K562 (cell line): ENCODE results near the gene ECHDC3. TPM values are rescaled to one million over a fixed set of nuclear protein-coding genes. Genes with fewer than 3 reads are reported as not detected.
A peak's percentile ranks its signal among the peaks of the same experiment; 100 is the strongest.

Experiments used
- ESRRA ChIP-seq: fragments of 450-650 bp; IDR thresholded peaks from 2 replicates; pipeline ENCODE4 v1.6.1; 2014; ENCODE audit warnings: low read depth, mild to moderate bottlenecking, moderate library complexity, borderline replicate concordance
- HDAC1 ChIP-seq, 2 experiments: fragments of 450-650 bp; IDR thresholded peaks; 2 replicates each; pipeline ENCODE4 v1.6.1; 2016 to 2017; ENCODE audit warnings: inconsistent platforms in 1 of 2, mild to moderate bottlenecking in 1 of 2, moderate library complexity in 1 of 2
- KLF13 ChIP-seq: fragments of 450-650 bp; IDR thresholded peaks from 2 replicates; pipeline ENCODE4 v1.6.1; 2016; ENCODE audit warnings: missing genetic modification characterization, low read depth, mild to moderate bottlenecking, missing compliant biosample characterization, moderate library complexity, borderline replicate concordance
- MCM5 ChIP-seq: fragments of 450-650 bp; IDR thresholded peaks from 2 replicates; pipeline ENCODE4 v1.6.1; 2016; ENCODE audit warnings: low read depth
- RBM34 ChIP-seq: fragments of 200-400 bp; formaldehyde crosslinking; IDR thresholded peaks from 2 replicates; pipeline ENCODE4 v1.6.1; 2018; ENCODE audit warnings: low read length, borderline replicate concordance; ENCODE audit not compliant: insufficient read depth
- RHOXF2B ChIP-seq: fragments of 250-450 bp; sonication (Bioruptor Pico); conservative IDR thresholded peaks from 2 replicates; pipeline ENCODE4 v1.5.1; 2021
- SP1 ChIP-seq: sonication (generic); formaldehyde crosslinking; IDR thresholded peaks from 2 replicates; pipeline ENCODE4 v1.8.1; 2022; ENCODE audit warnings: mild to moderate bottlenecking, missing genetic modification reagents
- TAF15 ChIP-seq: fragments of 200-400 bp; formaldehyde crosslinking; IDR thresholded peaks from 2 replicates; pipeline ENCODE4 v1.6.1; 2017; ENCODE audit warnings: mild to moderate bottlenecking, low read depth, low read length, moderate library complexity
- TCF3 ChIP-seq: sonication (generic); formaldehyde crosslinking; IDR thresholded peaks from 2 replicates; pipeline ENCODE4 v1.4.0; 2020; ENCODE audit warnings: mild to moderate bottlenecking, missing genetic modification reagents
- TEAD1 ChIP-seq, 2 experiments: fragments of 450-650 bp in 1 of 2; sonication (generic) in 1 of 2; formaldehyde crosslinking; IDR thresholded peaks; 2 replicates each; pipeline versions ENCODE4 v1.4.0 to v1.8.0; 2020 to 2022; ENCODE audit warnings: mild to moderate bottlenecking in 2 of 2, missing genetic modification reagents in 1 of 2
- TEAD4 ChIP-seq, 2 experiments: sonication (generic) in 1 of 2; formaldehyde crosslinking in 1 of 2; IDR thresholded peaks; 2 replicates each; pipeline versions ENCODE4 v1.6.1 to v1.8.0; 2012 to 2022; ENCODE audit warnings: borderline replicate concordance in 1 of 2, inconsistent platforms in 1 of 2, low read length in 1 of 2, mild to moderate bottlenecking in 1 of 2, missing genetic modification reagents in 1 of 2
- ZNF232 ChIP-seq: sonication (generic); formaldehyde crosslinking; IDR thresholded peaks from 2 replicates; pipeline ENCODE4 v1.8.0; 2022; ENCODE audit warnings: mild to moderate bottlenecking, missing genetic modification reagents
- ZNF408 ChIP-seq: fragments of 250-450 bp; sonication (Bioruptor Pico); IDR thresholded peaks from 2 replicates; pipeline ENCODE4 v1.4.0; 2020; ENCODE audit warnings: low read depth, mild to moderate bottlenecking, moderate library complexity
- polyA plus RNA-seq, 8 experiments: library from polyadenylated mRNA; depleted of rRNA in 4 of 8; stranded (reverse) in 5 of 8; unstranded in 3 of 8; fragments of >200 nt; fragmentation: Nextera tagmentation in 2 of 8; fragmentation: Illumina TruSeq in 1 of 8; extraction: Ambion mirVana in 2 of 8; extraction: Trizol in 1 of 8; gene quantifications; 2 replicates each; pipeline versions ENCODE4 v1.2.1 to v1.2.3, GENCODE V29; 2011 to 2014; ENCODE audit warnings: inconsistent platforms in 1 of 8, missing spikeins in 1 of 8
- total RNA-seq, 7 experiments: library from RNA; depleted of rRNA in 6 of 7; stranded (reverse); fragments of >200 nt in 6 of 7; fragmentation: Illumina TruSeq in 2 of 7; extraction: Trizol in 2 of 7; gene quantifications; 2 replicates each; pipeline versions ENCODE4 v1.2.1 to v1.2.3, GENCODE V29; 2011 to 2021; ENCODE audit warnings: low replicate concordance in 1 of 7
- TF ChIP-seq, protein P1 (sequence below): fragments of 250-450 bp; sonication (Bioruptor Pico); IDR thresholded peaks from 2 replicates; pipeline ENCODE4 v1.4.0; 2020
- TF ChIP-seq, protein P2 (sequence below): fragments of 250-450 bp; sonication (Bioruptor Pico); IDR thresholded peaks from 2 replicates; pipeline ENCODE4 v1.4.0; 2020; ENCODE audit warnings: mild to moderate bottlenecking
- TF ChIP-seq, protein P3 (sequence below), 2 experiments: fragments of 450-650 bp; conservative IDR thresholded peaks; 2 replicates each; pipeline ENCODE4 v1.6.1; 2017; ENCODE audit warnings: mild to moderate bottlenecking in 2 of 2, moderate library complexity in 2 of 2
- TF ChIP-seq, protein P4 (sequence below): sonication (generic); formaldehyde crosslinking; IDR thresholded peaks from 2 replicates; pipeline ENCODE4 v1.8.0; 2022; ENCODE audit warnings: mild to moderate bottlenecking, missing genetic modification reagents
- TF ChIP-seq, protein P5 (sequence below): fragments of 250-450 bp; sonication (Bioruptor Pico); IDR thresholded peaks from 2 replicates; pipeline ENCODE4 v1.6.1; 2021; ENCODE audit warnings: mild to moderate bottlenecking

The ECHDC3 gene
- total and polyA plus RNA-seq, 9 of the 15 experiments (the other 6 are each of a cell fraction or from before 2014, with no cell fraction given), result 0.53 to 21.9 (median 15.7) TPM

DNA sequence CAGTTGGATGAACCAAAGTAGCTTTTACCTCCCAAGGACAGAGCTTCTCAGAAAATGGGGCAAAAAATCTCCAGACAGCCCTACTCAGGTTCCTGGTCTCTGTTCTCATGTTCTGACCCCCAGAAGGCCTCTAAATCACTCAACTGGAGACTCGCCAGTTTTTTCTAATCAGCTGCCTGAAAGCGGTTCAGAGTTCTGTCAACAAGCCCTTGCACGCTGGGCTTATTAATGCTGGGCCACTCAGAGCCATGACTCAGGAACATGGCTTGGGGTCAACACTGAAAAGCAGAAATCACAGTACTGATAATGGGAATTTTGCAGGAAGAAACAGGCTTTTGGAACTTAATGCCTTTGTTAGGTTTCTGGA lies 15.3 kb downstream of the ECHDC3 start (continued):
- TF ChIP-seq, protein P1, sequence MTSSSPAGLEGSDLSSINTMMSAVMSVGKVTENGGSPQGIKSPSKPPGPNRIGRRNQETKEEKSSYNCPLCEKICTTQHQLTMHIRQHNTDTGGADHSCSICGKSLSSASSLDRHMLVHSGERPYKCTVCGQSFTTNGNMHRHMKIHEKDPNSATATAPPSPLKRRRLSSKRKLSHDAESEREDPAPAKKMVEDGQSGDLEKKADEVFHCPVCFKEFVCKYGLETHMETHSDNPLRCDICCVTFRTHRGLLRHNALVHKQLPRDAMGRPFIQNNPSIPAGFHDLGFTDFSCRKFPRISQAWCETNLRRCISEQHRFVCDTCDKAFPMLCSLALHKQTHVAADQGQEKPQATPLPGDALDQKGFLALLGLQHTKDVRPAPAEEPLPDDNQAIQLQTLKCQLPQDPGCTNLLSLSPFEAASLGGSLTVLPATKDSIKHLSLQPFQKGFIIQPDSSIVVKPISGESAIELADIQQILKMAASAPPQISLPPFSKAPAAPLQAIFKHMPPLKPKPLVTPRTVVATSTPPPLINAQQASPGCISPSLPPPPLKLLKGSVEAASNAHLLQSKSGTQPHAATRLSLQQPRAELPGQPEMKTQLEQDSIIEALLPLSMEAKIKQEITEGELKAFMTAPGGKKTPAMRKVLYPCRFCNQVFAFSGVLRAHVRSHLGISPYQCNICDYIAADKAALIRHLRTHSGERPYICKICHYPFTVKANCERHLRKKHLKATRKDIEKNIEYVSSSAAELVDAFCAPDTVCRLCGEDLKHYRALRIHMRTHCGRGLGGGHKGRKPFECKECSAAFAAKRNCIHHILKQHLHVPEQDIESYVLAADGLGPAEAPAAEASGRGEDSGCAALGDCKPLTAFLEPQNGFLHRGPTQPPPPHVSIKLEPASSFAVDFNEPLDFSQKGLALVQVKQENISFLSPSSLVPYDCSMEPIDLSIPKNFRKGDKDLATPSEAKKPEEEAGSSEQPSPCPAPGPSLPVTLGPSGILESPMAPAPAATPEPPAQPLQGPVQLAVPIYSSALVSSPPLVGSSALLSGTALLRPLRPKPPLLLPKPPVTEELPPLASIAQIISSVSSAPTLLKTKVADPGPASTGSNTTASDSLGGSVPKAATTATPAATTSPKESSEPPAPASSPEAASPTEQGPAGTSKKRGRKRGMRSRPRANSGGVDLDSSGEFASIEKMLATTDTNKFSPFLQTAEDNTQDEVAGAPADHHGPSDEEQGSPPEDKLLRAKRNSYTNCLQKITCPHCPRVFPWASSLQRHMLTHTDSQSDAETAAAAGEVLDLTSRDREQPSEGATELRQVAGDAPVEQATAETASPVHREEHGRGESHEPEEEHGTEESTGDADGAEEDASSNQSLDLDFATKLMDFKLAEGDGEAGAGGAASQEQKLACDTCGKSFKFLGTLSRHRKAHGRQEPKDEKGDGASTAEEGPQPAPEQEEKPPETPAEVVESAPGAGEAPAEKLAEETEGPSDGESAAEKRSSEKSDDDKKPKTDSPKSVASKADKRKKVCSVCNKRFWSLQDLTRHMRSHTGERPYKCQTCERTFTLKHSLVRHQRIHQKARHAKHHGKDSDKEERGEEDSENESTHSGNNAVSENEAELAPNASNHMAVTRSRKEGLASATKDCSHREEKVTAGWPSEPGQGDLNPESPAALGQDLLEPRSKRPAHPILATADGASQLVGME, result no peak
- TF ChIP-seq HDAC1 (IDR thresholded peaks at IDR 0.05) (peak in 1 of 2 experiments; percentile 93; a peak in 2 of 4 replicates), RHOXF2B (no peak), TCF3 (CRISPR knock-in tag) (peak; percentile 65; the same call in 1 of the 2 replicates), ZNF232 (CRISPR knock-in tag) (no peak), MCM5 (no peak), TEAD4 (IDR thresholded peaks at IDR 0.05; ENCODE audit: low read length) (peak; percentile 55; the same call in 1 of the 2 replicates), TEAD4 (CRISPR knock-in tag; IDR thresholded peaks at IDR 0.05; ENCODE audit: borderline replicate concordance) (no peak), KLF13 (no peak), TAF15 (no peak), ZNF408 (CRISPR knock-in tag) (no peak), TEAD1 (CRISPR knock-in tag; IDR thresholded peaks at IDR 0.05) (no peak), SP1 (CRISPR knock-in tag) (no peak), ESRRA (peak; percentile 37), RBM34 (no peak)
- TF ChIP-seq, protein P2, sequence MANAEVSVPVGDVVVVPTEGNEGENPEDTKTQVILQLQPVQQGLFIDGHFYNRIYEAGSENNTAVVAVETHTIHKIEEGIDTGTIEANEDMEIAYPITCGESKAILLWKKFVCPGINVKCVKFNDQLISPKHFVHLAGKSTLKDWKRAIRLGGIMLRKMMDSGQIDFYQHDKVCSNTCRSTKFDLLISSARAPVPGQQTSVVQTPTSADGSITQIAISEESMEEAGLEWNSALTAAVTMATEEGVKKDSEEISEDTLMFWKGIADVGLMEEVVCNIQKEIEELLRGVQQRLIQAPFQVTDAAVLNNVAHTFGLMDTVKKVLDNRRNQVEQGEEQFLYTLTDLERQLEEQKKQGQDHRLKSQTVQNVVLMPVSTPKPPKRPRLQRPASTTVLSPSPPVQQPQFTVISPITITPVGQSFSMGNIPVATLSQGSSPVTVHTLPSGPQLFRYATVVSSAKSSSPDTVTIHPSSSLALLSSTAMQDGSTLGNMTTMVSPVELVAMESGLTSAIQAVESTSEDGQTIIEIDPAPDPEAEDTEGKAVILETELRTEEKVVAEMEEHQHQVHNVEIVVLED (CRISPR knock-in tag), result no peak
- TF ChIP-seq, protein P3, sequence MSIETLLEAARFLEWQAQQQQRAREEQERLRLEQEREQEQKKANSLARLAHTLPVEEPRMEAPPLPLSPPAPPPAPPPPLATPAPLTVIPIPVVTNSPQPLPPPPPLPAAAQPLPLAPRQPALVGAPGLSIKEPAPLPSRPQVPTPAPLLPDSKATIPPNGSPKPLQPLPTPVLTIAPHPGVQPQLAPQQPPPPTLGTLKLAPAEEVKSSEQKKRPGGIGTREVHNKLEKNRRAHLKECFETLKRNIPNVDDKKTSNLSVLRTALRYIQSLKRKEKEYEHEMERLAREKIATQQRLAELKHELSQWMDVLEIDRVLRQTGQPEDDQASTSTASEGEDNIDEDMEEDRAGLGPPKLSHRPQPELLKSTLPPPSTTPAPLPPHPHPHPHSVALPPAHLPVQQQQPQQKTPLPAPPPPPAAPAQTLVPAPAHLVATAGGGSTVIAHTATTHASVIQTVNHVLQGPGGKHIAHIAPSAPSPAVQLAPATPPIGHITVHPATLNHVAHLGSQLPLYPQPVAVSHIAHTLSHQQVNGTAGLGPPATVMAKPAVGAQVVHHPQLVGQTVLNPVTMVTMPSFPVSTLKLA (conservative IDR thresholded peaks at IDR 0.05), result peak; percentile 62 to 80; a peak in 3 of 4 replicates
- TF ChIP-seq, protein P4, sequence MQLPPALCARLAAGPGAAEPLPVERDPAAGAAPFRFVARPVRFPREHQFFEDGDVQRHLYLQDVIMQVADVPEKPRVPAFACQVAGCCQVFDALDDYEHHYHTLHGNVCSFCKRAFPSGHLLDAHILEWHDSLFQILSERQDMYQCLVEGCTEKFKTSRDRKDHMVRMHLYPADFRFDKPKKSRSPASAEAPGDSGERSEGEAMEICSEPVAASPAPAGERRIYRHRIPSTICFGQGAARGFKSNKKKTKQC (CRISPR knock-in tag), result no peak; the same call in 1 of the 2 replicates
- TF ChIP-seq, protein P5, sequence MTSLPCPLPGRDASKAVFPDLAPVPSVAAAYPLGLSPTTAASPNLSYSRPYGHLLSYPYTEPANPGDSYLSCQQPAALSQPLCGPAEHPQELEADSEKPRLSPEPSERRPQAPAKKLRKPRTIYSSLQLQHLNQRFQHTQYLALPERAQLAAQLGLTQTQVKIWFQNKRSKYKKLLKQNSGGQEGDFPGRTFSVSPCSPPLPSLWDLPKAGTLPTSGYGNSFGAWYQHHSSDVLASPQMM, result no peak
